IPS DF 6.9 (cell line): ENCODE results near the gene MED9.

Experiments
- DNase-seq: peaks from one replicate; pipeline ENCODE4 v3.0.0-alpha.2; 2013; ENCODE audit warnings: low read depth, low spot score
- H3K27ac ChIP-seq: one replicate; pipeline ENCODE4 v1.5.1; 2013; ENCODE audit warnings: low read length, control low read depth
- H3K27me3 ChIP-seq: 2 replicates; pipeline ENCODE4 v1.6.1; 2013; ENCODE audit warnings: mild to moderate bottlenecking, low read length; ENCODE audit not compliant: control insufficient read depth, insufficient read depth
- H3K36me3 ChIP-seq: 2 replicates; pipeline ENCODE4 v1.6.1; 2013; ENCODE audit warnings: low read length; ENCODE audit not compliant: control insufficient read depth, insufficient read depth
- H3K4me1 ChIP-seq: 2 replicates; pipeline ENCODE4 v1.6.1; 2013; ENCODE audit warnings: low read length; ENCODE audit not compliant: control insufficient read depth, insufficient read depth
- H3K4me3 ChIP-seq: 2 replicates; pipeline ENCODE4 v1.5.1; 2013; ENCODE audit warnings: mild to moderate bottlenecking, low read length
- H3K9me3 ChIP-seq: 2 replicates; pipeline ENCODE4 v1.6.1; 2013; ENCODE audit warnings: low read length, inconsistent platforms; ENCODE audit not compliant: control insufficient read depth, insufficient read depth
- WGBS: extraction: QIAGEN DNeasy Blood & Tissue Kit; methylation state at CpG from one replicate; pipeline ENCODE4 v1.1.7; 2013; ENCODE audit warnings: mixed read lengths, missing lambda C conversion rate; ENCODE audit not compliant: insufficient read length, insufficient coverage; 5-methylcytosine and 5-hydroxymethylcytosine counted together

MED9 gene

GRCh38 chr17:17537311-17538099, 60.7 kb downstream of the MED9 start:
- Histone ChIP-seq H3K36me3 (no peaks in the 10 kb centered on the region), H3K9me3 (no peaks in the 10 kb centered on the region), H3K27me3 (no peaks in the 10 kb centered on the region), H3K27ac (no peak overlapping the region), H3K4me1 (no peaks in the 10 kb centered on the region), H3K4me3 (no peak overlapping the region)
- no peak for DNase-seq
- WGBS = no CpG with 5 or more reads among the region's 15 CpGs

- H3K27me3 ChIP-seq = no peaks in the 10 kb centered on the region
- no CpG with 5 or more reads among the region's 10 CpGs for WGBS
Measured at GRCh38 chr17:17538417-17539391, 61.9 kb downstream of the MED9 start.

GRCh38 chr17:17539591-17539990, 62.8 kb downstream of the MED9 start:
- Histone ChIP-seq H3K9me3 (no peaks in the 10 kb centered on the region), H3K27me3 (no peaks in the 10 kb centered on the region), H3K36me3 (no peaks in the 10 kb centered on the region), H3K4me3 (no peak overlapping the region), H3K4me1 (no peaks in the 10 kb centered on the region), H3K27ac (no peak overlapping the region)
- DNase-seq = no peak
- WGBS = no CpG with 5 or more reads among the region's 10 CpGs

More at GRCh38 chr17:17538417-17539391, 61.9 kb downstream of the MED9 start:
- Histone ChIP-seq H3K4me3 (no peak overlapping the region), H3K36me3 (no peaks in the 10 kb centered on the region), H3K27ac (no peak overlapping the region), H3K4me1 (no peaks in the 10 kb centered on the region), H3K9me3 (no peaks in the 10 kb centered on the region)
- DNase-seq = no peak

DNA sequence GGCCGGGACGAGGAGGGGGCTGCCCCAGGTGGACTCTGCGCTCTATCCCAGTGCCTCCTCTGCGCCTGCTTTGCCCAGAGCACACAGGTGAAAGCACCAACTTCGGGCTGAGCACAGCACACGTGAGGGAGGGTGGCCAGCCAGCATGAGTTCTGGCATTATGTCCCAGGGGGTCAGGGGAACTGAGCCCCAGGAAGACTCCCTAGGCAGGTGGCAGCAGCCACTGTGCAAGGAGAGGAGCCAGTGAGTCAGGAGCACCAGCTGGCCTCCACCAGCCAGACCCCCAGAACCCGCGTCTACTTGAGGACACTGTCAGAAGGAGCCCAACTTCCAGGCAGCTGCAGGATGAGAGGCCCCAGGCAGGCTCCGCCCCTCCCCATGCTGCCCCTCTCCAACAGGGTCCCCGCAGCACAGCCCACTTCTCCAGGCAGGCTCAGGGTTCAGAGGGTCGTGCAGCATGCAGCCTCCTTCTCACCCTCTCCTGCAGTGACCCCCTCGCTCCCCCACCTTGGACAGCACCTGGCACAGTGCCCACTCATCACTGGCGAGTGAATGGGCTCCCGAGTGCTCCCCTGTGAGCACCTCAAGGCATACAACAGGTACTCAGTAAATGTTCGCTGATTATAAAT, 63.6 kb downstream of the MED9 start:
- no peak overlapping the region for H3K4me3 ChIP-seq
- no peak overlapping the region for H3K27ac ChIP-seq
- no peak for DNase-seq
- no CpG with 5 or more reads among the region's 15 CpGs for WGBS
- H3K36me3 ChIP-seq = no peaks in the 10 kb centered on the region
- no peaks in the 10 kb centered on the region for H3K27me3 ChIP-seq
- H3K4me1 ChIP-seq = no peaks in the 10 kb centered on the region
- H3K9me3 ChIP-seq = no peaks in the 10 kb centered on the region

DNA sequence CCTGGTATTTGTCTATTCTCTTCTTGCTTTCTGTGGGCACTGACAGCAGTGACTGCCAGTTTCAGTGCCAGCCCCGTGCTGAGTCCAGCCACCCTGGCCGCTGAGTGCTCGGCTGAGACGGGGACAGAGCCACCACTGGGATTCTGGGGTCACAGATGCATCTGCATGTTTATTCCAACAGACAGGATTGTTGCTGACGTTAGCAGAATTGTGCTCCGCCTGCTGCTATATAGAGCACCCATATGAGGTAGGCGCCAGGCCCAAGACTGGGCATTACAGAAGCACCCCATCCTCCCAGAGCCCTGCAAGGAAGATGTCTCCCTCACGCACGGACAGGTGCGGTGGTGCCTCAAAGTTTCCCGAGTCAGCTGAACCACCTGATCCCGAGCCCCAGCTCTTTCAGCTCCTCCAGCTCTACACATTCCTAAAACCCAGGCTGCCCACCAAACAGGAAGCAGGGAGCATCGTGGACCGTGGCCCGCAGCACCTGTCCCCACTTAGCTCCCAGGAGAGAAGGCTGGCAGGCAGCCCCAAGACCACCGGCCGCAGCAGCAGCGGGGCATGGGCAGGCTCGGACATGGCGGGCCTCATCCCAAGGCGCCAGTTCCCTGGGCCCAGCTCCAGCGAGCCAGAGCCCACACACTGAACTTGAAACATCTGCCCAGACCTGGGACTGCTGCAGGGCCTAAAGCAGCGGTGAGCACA, 64.3 kb downstream of the MED9 start:
- H3K9me3 ChIP-seq = no peaks in the 10 kb centered on the region
- H3K27me3 ChIP-seq = no peaks in the 10 kb centered on the region
- no peaks in the 10 kb centered on the region for H3K4me1 ChIP-seq
- WGBS = no CpG with 5 or more reads among the region's 23 CpGs
- no peak for DNase-seq
- no peak overlapping the region for H3K4me3 ChIP-seq
- H3K27ac ChIP-seq = no peak overlapping the region
- H3K36me3 ChIP-seq = no peaks in the 10 kb centered on the region

DNA sequence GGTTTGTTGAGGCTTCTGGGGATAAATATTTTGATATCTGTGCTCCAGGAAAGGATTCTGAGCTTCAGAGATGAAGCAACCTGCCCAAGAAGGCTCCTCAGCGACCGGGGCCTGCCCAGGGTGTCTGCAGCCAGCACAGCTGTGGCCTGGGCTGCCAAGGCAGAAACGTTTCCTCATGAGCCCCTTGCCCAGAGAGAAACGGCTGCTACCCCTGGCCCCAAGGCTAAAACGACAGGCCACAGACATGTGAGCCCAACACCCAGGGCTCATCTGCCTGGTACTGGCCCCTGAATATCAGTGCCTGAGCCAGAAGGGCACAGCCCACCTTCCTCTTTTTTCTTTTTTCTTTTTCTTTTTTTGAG, 64.8 kb downstream of the MED9 start:
- no peak for DNase-seq
- Histone ChIP-seq H3K9me3 (no peaks in the 10 kb centered on the region), H3K27ac (no peak overlapping the region), H3K27me3 (no peaks in the 10 kb centered on the region), H3K4me1 (no peaks in the 10 kb centered on the region), H3K36me3 (no peaks in the 10 kb centered on the region), H3K4me3 (no peak overlapping the region)
- WGBS = no CpG with 5 or more reads among the region's 5 CpGs
